Measurements from ENCODE around the gene C10orf90. TPM values are rescaled to one million over a fixed set of nuclear protein-coding genes. Genes with fewer than 3 reads are reported as not detected.

The C10orf90 gene
- total RNA-seq, 2 experiments from 2014 or later: not detected

DNA sequence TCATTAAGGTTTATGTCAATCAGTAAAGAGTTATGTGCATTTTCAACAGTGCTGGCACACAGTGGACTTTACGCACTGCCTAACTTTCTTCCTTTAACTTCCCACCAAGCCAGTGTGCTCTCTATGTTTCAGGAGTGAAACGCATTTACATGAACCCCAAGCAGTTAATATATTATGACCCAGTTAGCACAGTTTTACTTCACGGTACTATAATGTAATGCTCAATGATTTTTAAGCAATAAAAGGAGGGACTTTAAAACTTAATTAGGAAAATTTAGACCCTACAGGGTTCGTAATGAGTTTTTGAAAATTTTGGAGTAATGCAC lies 100.3 kb downstream of the C10orf90 start:
- intact Hi-C loops (cut with DNase I, micrococcal nuclease): no loop called here
- no peaks in the 10 kb centered on the region for H3K36me3 ChIP-seq (ENCODE audit: insufficient read depth, low read length)
- H3K4me1 ChIP-seq (ENCODE audit: insufficient read depth, low read length): no peaks in the 10 kb centered on the region
- H3K36me3 Mint-ChIP-seq (ENCODE audit: low read depth): no peaks in the 10 kb centered on the region
- no peak overlapping the region for H3K27ac ChIP-seq (ENCODE audit: low read depth in 1 of 2, low read length in 2 of 2)
- no peaks in the 10 kb centered on the region for H3K4me1 Mint-ChIP-seq (ENCODE audit: low read depth)
- TF ChIP-seq, protein P1, sequence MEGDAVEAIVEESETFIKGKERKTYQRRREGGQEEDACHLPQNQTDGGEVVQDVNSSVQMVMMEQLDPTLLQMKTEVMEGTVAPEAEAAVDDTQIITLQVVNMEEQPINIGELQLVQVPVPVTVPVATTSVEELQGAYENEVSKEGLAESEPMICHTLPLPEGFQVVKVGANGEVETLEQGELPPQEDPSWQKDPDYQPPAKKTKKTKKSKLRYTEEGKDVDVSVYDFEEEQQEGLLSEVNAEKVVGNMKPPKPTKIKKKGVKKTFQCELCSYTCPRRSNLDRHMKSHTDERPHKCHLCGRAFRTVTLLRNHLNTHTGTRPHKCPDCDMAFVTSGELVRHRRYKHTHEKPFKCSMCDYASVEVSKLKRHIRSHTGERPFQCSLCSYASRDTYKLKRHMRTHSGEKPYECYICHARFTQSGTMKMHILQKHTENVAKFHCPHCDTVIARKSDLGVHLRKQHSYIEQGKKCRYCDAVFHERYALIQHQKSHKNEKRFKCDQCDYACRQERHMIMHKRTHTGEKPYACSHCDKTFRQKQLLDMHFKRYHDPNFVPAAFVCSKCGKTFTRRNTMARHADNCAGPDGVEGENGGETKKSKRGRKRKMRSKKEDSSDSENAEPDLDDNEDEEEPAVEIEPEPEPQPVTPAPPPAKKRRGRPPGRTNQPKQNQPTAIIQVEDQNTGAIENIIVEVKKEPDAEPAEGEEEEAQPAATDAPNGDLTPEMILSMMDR (IDR thresholded peaks at IDR 0.05): no peak
- no peak overlapping the region for H3K4me3 Mint-ChIP-seq
- H3K27ac Mint-ChIP-seq: no peak overlapping the region
- ChIA-PET CTCF (no interaction called here), POLR2A (no interaction called here)
- H3K27me3 Mint-ChIP-seq: no peaks in the 10 kb centered on the region
- H3K4me3 ChIP-seq (ENCODE audit: low read length): no peak overlapping the region
- H3K9me3 Mint-ChIP-seq: no peaks in the 10 kb centered on the region
- DNase-seq: no peak
- ATAC-seq (ENCODE audit: poor library complexity): no peak
- no peaks in the 10 kb centered on the region for H3K27me3 ChIP-seq (ENCODE audit: control insufficient read depth in 1 of 2, insufficient read depth in 2 of 2, low read length in 2 of 2)
- H3K9me3 ChIP-seq (ENCODE audit: control insufficient read depth in 1 of 2, insufficient read depth in 1 of 2, low read length in 2 of 2): peaks cover 0 to 27% of the 10 kb centered on the region in 2 experiments

DNA sequence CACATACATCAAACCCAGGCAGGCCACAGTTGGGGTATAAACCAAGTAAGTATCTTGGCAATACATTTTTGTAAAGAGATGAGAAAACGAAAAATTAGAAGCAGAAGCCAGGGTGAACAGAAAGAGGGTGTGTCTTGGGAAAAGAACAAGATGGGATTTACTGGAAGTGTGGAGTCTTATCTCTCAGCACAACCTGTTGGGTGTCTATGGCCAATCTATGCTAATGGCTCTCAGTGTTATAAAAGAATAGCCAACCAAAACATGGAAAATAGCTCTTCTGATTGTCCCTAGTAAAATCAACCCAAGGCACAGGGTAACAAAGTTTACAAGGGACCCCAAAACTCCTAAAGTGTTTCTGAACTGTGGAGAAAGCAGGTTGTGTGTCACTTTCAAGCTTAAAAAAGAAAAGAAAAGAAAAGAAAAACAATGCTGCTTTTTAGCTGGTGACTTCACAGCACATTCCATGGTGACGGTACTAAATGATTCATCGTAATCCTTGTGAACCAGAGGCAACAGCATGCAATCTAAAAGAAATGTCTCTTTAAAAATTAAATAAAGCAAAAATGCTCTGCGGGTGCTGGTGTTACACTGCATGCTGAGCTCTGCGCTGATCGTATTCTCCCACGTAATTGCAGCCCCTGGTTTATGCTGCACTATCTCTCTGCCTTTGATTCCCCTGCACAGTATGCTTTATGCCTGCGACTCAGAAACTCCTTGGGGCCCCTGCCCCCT lies 100.8 kb downstream of the C10orf90 start:
- no peaks in the 10 kb centered on the region for H3K36me3 ChIP-seq (ENCODE audit: insufficient read depth, low read length)
- DNase-seq (no peak), ATAC-seq (ENCODE audit: poor library complexity) (no peak)
- intact Hi-C loops (cut with DNase I, micrococcal nuclease): no loop called here
- CTCF ChIA-PET: no interaction called here
- H3K27ac ChIP-seq (ENCODE audit: low read depth in 1 of 2, low read length in 2 of 2): no peak overlapping the region
- H3K4me1 Mint-ChIP-seq (ENCODE audit: low read depth): no peaks in the 10 kb centered on the region
- H3K4me1 ChIP-seq (ENCODE audit: insufficient read depth, low read length): no peaks in the 10 kb centered on the region
- TF ChIP-seq, protein P1 (IDR thresholded peaks at IDR 0.05): no peak
- POLR2A ChIA-PET: no interaction called here
- no peaks in the 10 kb centered on the region for H3K36me3 Mint-ChIP-seq (ENCODE audit: low read depth)
- no peaks in the 10 kb centered on the region for H3K27me3 Mint-ChIP-seq
- H3K9me3 Mint-ChIP-seq: no peaks in the 10 kb centered on the region
- no peak overlapping the region for H3K27ac Mint-ChIP-seq
- no peak overlapping the region for H3K4me3 Mint-ChIP-seq
- peaks cover 0 to 27% of the 10 kb centered on the region in 2 experiments for H3K9me3 ChIP-seq (ENCODE audit: control insufficient read depth in 1 of 2, insufficient read depth in 1 of 2, low read length in 2 of 2)
- H3K4me3 ChIP-seq (ENCODE audit: low read length): no peak overlapping the region
- no peaks in the 10 kb centered on the region for H3K27me3 ChIP-seq (ENCODE audit: control insufficient read depth in 1 of 2, insufficient read depth in 2 of 2, low read length in 2 of 2)

DNA sequence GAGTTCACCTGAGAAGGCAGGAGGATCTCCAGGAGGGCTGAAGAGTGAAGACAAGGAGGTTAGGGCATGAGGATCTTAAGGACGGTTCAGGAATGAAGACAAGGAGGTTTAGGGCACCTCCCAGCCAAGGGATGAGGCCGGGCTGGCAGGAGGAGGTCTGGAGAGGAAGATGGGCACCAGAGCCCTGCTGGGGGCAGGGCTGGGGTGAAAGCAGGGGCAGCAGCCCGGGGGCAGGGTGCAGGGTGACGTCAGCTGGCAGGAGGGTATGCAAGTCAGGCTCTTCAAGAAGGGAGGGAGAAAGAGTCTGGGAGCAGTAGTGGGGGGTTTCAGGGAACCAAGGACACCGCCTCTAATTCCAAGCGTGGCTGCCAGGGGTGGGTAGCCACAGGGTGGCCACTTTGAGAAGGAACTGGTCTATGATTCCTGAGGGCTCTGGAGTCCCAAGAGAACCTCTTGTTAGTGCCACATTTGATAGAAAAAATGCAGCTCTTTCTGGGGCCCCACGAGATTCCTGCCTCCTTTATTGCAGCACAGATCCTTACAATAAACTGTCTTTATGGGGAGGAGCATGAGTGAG lies 101.6 kb downstream of the C10orf90 start:
- DNase-seq (no peak), ATAC-seq (ENCODE audit: poor library complexity) (no peak)
- H3K36me3 Mint-ChIP-seq (ENCODE audit: low read depth): no peaks in the 10 kb centered on the region
- no peak overlapping the region for H3K4me3 Mint-ChIP-seq
- no peaks in the 10 kb centered on the region for H3K4me1 Mint-ChIP-seq (ENCODE audit: low read depth)
- H3K36me3 ChIP-seq (ENCODE audit: insufficient read depth, low read length): no peaks in the 10 kb centered on the region
- H3K27ac Mint-ChIP-seq: no peak overlapping the region
- intact Hi-C loops (cut with DNase I, micrococcal nuclease): no loop called here
- ChIA-PET CTCF (no interaction called here), POLR2A (no interaction called here)
- TF ChIP-seq, protein P1 (IDR thresholded peaks at IDR 0.05): no peak
- no peaks in the 10 kb centered on the region for H3K4me1 ChIP-seq (ENCODE audit: insufficient read depth, low read length)
- no peaks in the 10 kb centered on the region for H3K27me3 ChIP-seq (ENCODE audit: control insufficient read depth in 1 of 2, insufficient read depth in 2 of 2, low read length in 2 of 2)
- H3K4me3 ChIP-seq (ENCODE audit: low read length): no peak overlapping the region
- peaks cover 0 to 27% of the 10 kb centered on the region in 2 experiments for H3K9me3 ChIP-seq (ENCODE audit: control insufficient read depth in 1 of 2, insufficient read depth in 1 of 2, low read length in 2 of 2)
- no peaks in the 10 kb centered on the region for H3K27me3 Mint-ChIP-seq
- no peak overlapping the region for H3K27ac ChIP-seq (ENCODE audit: low read depth in 1 of 2, low read length in 2 of 2)
- H3K9me3 Mint-ChIP-seq: no peaks in the 10 kb centered on the region
